Natural killer cell treated with Interleukin-12 subunit alpha and Interleukin-12 subunit beta and Interleukin-15 and Interleukin-18, amount 100 ng/mL, for 72 hours (primary cell): Measurements from ENCODE around the gene TTC34. TPM values are rescaled to one million over a fixed set of nuclear protein-coding genes. Genes with fewer than 3 reads are reported as not detected.

ENCODE experiments used
- ATAC-seq, 2 donors: fragments of 150-1000 bp; cut with Tn5 transposase in 1 of 2; sonication (Bioruptor Pico), chemical (Tn5 transposase) in 1 of 2; 2 replicates each; pipeline ENCODE4 v1.10.0; 2021
- DNase-seq: peaks from one replicate; pipeline ENCODE4 v3.0.0; 2022; ENCODE audit warnings: low spot score
- H3K27ac Mint-ChIP-seq, 2 donors: 1 replicate in 1 of 2; 2 replicates in 1 of 2; pipeline ENCODE4 v1.8.0; 2022; ENCODE audit warnings: mixed read lengths in 2 of 2, mild to moderate bottlenecking in 1 of 2, moderate library complexity in 1 of 2
- H3K27me3 Mint-ChIP-seq, 2 donors: 1 replicate in 1 of 2; 2 replicates in 1 of 2; pipeline ENCODE4 v1.8.0; 2022; ENCODE audit warnings: mixed read lengths in 2 of 2
- H3K36me3 Mint-ChIP-seq: one replicate; pipeline ENCODE4 v1.8.0; 2022; ENCODE audit warnings: mixed read lengths
- H3K4me1 Mint-ChIP-seq, 2 donors: 1 replicate in 1 of 2; 2 replicates in 1 of 2; pipeline ENCODE4 v1.8.0; 2022; ENCODE audit warnings: low read depth in 2 of 2, mixed read lengths in 2 of 2, mild to moderate bottlenecking in 1 of 2
- H3K4me3 Mint-ChIP-seq: one replicate; pipeline ENCODE4 v1.8.0; 2022; ENCODE audit warnings: mixed read lengths
- H3K9me3 Mint-ChIP-seq: 2 replicates; pipeline ENCODE4 v1.8.0; 2022; ENCODE audit warnings: mixed read lengths
- total RNA-seq, 2 donors: library from RNA; stranded (reverse); gene quantifications; one replicate each; pipeline ENCODE4 v1.2.3, GENCODE V29; 2022

Gene TTC34
- total RNA-seq, 2 donors from 2014 or later = 0.40 to 0.56 TPM

DNA sequence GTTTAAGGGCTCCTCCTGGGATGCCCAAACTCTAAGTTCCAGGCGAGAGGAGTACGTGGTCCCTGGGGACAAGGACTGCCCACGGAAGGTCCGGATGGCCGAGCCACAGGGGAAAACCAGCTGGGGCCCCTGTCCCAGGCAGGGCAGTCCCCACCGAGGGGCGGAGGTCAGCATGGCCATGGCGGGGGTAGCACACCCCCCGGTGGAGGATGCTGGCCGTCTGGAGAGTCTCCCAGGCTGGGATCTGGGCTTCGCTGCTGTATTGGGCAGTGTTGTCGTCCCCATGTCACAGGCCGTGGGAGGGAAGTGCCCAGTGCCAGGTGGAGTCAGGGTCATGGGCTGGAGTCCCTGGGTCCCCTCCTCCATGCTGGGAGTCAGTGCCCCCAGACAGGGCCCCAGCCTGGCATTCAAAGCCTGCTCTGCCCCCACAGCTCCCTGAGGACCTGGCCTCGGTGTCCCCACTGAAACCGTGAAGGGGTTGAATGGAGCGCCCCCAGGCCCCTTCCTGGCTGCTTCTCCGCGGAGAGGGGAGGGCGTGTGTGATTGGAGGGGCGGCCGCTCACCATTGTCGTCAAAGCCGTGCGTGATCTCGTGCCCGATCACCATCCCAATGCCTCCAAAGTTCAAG is 208.1 kb downstream of the TTC34 start:
- Mint-ChIP-seq H3K4me1 (peaks cover 0 to 10% of the 10 kb centered on the region in 2 donors), H3K27ac (no peak overlapping the region), H3K4me3 (no peak overlapping the region), H3K9me3 (no peaks in the 10 kb centered on the region), H3K36me3 (no peaks in the 10 kb centered on the region), H3K27me3 (no peaks in the 10 kb centered on the region)
- ATAC-seq = no peak
- peak; percentile 44 for DNase-seq

DNA sequence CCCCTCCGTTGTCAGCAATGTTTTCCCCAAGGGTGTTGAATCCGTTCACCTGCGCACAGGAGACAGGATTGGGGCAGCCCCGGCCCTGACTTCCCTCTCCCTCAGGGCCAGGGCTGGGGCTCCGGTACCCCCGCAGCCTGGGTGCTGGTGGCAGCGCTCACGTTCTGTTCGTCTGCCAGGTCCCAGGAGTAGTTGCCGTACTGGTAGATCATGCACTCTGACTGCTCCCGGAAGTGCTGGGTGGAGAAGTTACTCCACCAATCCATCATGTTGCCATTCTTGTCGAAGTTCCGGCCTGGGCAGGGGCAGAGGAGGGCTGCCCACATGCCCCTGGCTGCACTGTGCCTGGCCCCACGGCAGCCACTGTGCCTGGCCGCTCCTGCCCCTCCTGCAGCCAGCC is 208.8 kb downstream of the TTC34 start:
- no peak overlapping the region for H3K27ac Mint-ChIP-seq
- peak; percentile 49 for DNase-seq
- no peaks in the 10 kb centered on the region for H3K9me3 Mint-ChIP-seq
- peaks cover 0 to 6% of the 10 kb centered on the region in 2 donors for H3K4me1 Mint-ChIP-seq
- H3K36me3 Mint-ChIP-seq = no peaks in the 10 kb centered on the region
- no peak overlapping the region for H3K4me3 Mint-ChIP-seq
- ATAC-seq = no peak
- H3K27me3 Mint-ChIP-seq = no peaks in the 10 kb centered on the region

DNA sequence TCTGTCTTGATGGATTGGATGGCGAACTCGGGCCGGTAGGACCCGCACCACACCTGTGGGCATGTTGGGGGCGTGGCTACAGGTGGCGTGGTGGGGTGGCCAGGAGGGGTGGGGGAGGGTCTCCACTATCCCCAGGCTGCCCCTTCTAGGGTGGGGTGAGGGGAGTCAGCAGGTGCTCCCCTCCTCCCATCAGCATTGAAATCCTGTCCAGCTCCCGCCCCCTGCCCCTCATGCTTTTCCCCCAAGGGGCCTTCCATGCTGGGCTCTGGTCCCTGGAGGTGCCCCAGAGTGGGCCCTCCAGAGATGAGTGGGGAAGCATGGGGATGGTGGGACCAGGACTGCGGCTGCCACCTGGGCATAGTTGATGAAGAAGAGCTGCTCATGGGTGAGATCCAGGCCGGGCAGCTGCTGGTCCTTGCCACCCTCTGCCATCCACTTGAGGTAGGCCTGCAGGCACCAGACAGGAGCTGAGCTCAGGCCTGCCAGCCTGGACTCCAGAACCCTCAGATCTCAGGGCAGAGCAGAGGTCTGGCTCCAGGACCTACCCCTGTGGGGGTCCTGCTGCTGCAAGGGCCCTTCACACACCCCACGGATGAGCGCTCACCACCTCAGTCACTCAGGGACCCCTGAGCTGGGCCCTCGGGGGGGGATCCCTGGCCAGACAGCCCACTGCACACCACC is 209.8 kb downstream of the TTC34 start:
- Mint-ChIP-seq H3K36me3 (no peaks in the 10 kb centered on the region), H3K4me1 (peaks cover 0 to 7% of the 10 kb centered on the region in 2 donors), H3K4me3 (no peak overlapping the region), H3K9me3 (no peaks in the 10 kb centered on the region), H3K27ac (no peak overlapping the region), H3K27me3 (no peaks in the 10 kb centered on the region)
- no peak for ATAC-seq
- peak; percentile 49 for DNase-seq

DNA sequence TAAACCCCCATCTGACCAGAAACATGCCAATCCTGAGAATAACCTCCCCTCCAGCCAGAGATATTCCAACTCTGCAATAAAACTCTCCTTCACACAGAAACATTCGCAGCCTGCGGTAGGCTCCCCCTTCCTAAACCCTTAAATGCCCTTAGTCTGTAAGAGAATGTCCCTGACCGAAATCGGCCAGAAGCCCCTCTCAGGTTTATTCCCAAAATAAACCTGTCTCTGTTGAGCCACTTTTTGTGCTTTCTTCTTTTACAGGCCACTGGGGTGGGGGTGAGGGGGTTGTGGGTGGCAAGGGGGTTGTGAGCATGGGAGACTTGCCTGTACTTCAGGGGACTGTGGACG is 210.3 kb downstream of the TTC34 start:
- H3K4me3 Mint-ChIP-seq = no peak overlapping the region
- ATAC-seq (no peak), DNase-seq (peak; percentile 0)
- no peak overlapping the region for H3K27ac Mint-ChIP-seq
- no peaks in the 10 kb centered on the region for H3K9me3 Mint-ChIP-seq
- H3K36me3 Mint-ChIP-seq = no peaks in the 10 kb centered on the region
- H3K4me1 Mint-ChIP-seq = peaks cover 0 to 7% of the 10 kb centered on the region in 2 donors
- H3K27me3 Mint-ChIP-seq = no peaks in the 10 kb centered on the region

DNA sequence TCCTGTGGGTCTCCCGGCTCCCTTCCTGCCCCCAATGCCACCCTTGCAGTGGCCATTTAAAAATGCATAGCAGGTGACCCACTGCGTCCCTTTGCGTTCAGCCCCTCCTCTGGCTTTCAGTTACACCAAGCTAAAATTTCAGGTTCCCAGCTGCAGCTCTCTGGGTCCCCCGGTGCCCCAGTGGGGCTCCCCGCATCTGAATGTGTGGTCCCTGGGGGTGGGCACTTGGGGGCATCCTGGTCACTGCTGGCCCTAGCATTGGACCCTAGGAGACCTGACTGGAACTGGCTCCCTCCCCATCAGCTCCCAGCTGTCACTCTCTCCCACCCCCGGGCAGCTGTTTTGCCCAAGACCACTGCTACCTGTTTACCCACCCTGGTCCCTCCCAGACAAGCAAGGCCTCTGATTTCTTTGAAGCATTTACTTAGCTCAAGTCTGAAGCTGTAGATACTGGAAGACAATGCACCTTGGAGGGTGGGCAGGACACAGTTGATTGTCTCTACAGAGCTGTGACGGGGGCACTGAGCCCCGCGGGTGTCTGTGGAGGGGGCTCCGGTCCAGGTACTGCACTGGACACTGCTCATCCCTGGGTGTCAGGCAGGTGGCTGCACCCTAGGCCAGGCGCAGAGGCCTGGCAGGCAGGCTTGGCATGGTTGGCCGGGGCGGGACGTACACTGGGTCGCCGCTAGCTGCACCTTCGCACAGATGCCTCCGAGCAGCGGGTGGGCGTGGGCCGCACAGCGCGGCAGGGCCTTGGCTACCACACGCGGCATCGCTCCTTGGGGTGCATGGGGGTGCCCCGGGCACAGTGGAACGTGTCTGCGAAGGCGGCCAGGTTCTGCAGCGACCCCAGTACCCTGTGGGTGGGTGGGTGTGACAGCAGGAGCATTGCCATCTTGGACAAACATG is 211.0 kb downstream of the TTC34 start:
- Mint-ChIP-seq H3K36me3 (no peaks in the 10 kb centered on the region), H3K4me1 (peaks cover 0 to 8% of the 10 kb centered on the region in 2 donors), H3K9me3 (no peaks in the 10 kb centered on the region), H3K27ac (no peak overlapping the region), H3K27me3 (no peaks in the 10 kb centered on the region), H3K4me3 (no peak overlapping the region)
- ATAC-seq (no peak), DNase-seq (peak; percentile 48)

DNA sequence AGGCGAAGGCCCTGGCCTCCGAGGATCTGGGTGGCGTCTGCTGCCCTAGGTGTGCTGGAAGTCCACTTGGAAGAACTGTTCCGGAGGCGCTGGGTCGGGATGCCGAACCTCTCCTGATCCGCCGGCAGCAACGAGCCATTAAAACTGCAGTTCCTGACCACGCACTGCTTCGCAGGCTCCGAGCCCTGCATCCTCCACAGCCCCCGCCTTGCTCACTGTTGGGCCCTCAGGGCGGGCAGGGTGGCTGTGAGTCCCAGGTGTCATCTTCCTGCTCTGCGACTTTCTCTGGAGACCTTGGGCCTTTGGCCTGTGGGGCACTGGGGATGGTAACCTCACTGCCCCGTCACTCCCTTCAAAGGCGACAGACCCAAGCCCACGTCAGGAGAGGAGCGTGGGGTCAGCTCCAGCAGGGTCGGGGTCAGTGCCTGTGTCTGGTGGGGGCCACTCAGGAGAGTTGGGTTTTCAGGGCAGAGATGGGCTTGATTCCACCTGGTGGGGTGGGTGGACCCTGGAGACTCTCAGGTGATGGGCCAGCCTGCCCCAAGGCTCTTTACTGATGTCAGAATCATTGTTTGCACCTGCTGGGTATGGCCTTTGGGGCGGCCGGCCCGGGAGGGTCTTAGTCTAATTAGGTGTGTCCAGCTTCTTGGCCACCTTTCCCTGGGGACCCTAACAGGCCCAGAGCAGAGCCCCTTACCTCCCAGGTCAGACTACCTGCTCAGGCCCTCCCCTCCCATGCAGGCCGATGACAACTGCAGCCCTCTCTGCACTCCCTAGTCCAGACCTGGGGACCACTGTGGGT is 211.9 kb downstream of the TTC34 start:
- Mint-ChIP-seq H3K36me3 (no peaks in the 10 kb centered on the region), H3K27me3 (no peaks in the 10 kb centered on the region), H3K4me1 (peaks cover 3 to 15% of the 10 kb centered on the region in 2 donors), H3K4me3 (no peak overlapping the region), H3K9me3 (no peaks in the 10 kb centered on the region), H3K27ac (no peak overlapping the region)
- ATAC-seq (no peak), DNase-seq (peak; percentile 57)

DNA sequence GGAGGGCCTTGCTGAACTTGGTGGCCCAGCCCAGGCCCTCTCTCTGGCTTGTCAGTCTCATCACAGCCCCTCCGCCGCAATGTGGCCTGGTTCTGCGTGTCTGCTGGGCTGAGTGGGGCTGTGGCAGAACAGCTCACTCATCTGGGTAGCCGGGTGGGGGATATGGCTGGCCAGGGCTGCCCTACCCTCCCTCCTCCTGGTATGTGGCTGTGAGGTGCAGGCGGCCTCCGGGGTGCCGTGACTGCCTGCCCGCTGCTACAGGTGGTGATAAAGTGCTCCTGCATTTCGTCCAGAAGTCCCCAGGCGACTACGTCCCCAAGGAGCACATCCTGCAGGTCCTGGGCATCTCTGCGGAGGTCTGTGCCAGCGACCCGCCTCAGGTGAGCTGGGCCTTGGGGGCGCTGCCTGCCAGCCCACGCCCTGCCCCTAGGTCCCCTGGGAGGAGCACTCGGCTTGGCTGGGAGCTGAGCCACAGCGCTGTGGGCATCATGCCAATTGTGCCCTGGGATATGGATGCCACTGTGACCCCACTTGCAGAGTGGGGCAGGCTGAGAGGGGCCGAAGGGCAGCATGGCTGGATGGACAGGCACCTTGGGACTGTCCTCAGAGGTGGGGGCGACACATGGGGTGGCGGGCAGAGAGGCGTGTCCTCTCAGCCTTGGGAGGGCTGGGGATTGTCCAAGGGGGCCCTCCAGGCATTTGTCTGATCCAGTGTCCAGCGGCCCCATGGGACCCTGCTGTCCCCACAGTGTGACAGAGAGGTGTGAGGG is 212.6 kb downstream of the TTC34 start:
- H3K9me3 Mint-ChIP-seq = no peaks in the 10 kb centered on the region
- no peak overlapping the region for H3K4me3 Mint-ChIP-seq
- no peak overlapping the region for H3K27ac Mint-ChIP-seq
- no peak for ATAC-seq
- H3K4me1 Mint-ChIP-seq = peaks cover 7 to 17% of the 10 kb centered on the region in 2 donors
- peak; percentile 61 for DNase-seq
- H3K27me3 Mint-ChIP-seq = no peaks in the 10 kb centered on the region
- H3K36me3 Mint-ChIP-seq = no peaks in the 10 kb centered on the region

DNA sequence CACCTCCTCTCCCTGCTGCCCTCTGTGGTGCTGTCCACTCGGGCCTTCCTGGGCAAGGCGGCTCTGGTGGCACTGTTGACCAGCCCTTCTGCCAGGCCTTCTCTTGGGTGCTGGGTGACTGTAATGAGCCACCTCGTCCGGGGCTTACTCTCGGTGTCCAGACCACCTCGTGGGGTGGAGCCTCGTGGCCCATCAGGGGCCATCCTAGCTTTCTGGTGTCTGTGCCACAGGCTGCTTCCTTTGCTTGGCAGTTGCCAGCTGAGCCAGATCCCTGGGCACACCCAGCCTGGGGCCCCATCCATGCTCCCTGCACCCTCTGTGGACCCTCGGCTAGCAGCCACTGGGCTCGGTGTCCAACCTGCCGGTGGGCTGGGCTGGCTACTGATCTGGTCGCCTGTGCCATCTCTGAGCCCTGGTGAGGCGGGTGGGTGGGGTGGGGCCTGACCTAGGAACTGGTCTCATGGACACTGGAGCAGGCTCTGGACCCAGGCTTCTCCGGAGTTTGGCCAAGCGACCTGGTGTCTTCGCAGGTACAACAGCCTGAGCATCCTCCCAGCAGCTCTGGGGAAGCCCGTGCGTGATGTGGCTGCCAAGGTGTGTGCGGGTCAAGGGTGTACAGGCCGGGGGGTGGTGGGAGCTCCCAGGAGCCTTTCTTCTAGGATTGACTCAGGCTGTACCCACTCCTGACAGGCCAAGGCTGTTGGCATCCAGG is 213.5 kb downstream of the TTC34 start:
- DNase-seq (peak; percentile 59), ATAC-seq (no peak)
- Mint-ChIP-seq H3K36me3 (no peaks in the 10 kb centered on the region), H3K27ac (no peak overlapping the region), H3K4me3 (peak overlapping the region; percentile 89), H3K27me3 (no peaks in the 10 kb centered on the region), H3K4me1 (peaks cover 7 to 17% of the 10 kb centered on the region in 2 donors), H3K9me3 (no peaks in the 10 kb centered on the region)

DNA sequence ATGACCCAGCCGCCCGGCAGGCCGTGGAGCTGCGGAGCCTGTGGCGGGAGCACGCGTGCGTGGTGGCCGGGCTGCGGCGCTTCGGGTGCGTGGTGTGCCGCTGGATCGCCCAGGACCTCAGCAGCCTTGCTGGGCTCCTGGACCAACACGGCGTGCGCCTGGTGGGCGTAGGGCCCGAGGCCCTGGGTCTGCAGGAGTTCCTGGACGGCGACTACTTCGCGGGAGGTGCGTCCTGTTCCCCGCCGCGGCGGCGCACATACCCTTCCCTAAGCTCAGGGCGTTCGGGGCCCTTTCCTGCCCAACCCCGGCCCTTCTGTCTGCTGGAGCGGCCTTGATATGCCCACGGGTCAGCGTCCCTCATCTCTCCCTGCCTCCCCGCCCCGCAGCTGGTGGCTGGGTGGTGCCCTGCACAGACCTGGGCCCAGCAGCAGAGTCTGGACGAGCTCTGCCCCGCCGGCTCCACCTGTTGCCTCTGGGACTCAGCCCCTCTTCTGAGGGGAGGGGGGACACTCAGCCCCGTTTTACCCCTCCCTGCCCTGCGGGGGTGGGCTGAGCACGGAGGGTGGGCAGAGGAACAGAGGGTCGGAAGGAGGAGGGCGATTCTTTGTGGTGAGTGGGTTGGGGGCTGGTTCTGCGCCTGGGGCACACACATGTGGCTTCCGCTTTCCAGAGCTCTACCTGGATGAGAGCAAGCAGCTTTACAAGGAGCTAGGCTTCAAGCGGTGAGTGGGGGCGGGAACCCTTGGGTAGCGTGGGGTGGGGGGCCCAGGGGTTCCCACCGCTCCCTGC is 214.2 kb downstream of the TTC34 start:
- DNase-seq (peak; percentile 62), ATAC-seq (no peak)
- Mint-ChIP-seq H3K4me1 (peaks cover 7 to 14% of the 10 kb centered on the region in 2 donors), H3K4me3 (peak overlapping the region; percentile 89), H3K27me3 (no peaks in the 10 kb centered on the region), H3K9me3 (no peaks in the 10 kb centered on the region), H3K36me3 (no peaks in the 10 kb centered on the region), H3K27ac (no peak overlapping the region)

DNA sequence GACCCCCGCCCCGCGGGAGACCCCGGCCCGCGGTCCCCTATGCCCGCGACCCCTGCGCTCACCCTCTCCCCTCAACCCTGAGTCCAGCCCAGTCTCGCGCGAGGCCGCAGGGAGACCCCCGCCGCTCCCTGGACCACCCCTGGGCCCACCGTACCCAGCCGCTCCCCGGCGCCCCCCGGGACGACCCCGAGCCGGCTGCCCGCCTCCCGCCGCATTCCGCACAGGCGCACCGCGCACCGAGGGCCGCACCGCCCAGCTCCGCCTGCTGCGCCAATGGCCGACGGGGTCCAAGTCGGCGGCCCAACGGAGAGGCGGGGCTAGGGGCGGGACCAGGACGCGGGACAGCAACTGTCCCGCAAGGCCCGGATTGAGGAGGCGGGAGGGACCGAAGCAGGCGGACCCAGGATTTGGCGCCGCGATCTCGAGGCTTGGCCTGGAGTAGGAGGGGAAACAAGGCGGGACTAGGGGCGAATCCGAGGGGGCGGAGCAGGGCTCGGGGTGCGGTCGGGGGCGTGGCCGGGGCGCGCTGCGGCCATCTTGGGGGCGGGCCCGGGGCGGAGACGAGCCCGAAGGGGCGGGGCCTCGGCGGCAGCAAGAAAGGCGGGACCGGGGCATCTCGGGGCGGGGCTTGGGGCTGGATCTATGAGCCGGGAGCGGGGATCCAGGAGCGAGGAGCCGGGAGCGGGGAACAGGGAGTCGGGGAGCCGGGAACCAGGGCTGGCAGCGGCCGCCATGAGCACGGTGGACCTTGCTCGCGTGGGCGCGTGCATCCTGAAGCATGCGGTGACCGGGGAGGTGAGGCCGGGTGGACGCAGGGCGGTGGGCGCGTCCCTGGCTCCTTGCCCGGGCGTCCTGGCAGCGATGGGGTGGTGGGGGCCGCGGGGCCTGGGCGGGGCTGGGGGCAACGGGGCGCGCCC is 215.1 kb downstream of the TTC34 start, which contains the start of gene PRXL2B:
Gene PRXL2B (plus strand): TSS at position 624 of the 917 bp plus-strand sequence. CDS start 109 bp downstream, at position 733.
- peaks cover 7 to 17% of the 10 kb centered on the region in 2 donors for H3K4me1 Mint-ChIP-seq
- DNase-seq (peak; percentile 99), ATAC-seq (peak; percentile 91 to 93)
- H3K9me3 Mint-ChIP-seq = no peaks in the 10 kb centered on the region
- peak within 1 kb of the TSS; percentile 82 to 92 for H3K27ac Mint-ChIP-seq
- no peaks in the 10 kb centered on the region for H3K27me3 Mint-ChIP-seq
- no peaks in the 10 kb centered on the region for H3K36me3 Mint-ChIP-seq
- peak within 1 kb of the TSS; percentile 89 for H3K4me3 Mint-ChIP-seq
